OCI-LY7 (cell line): ENCODE data around the gene OVCH2.

Experiments
- CTCF ChIP-seq: fragments of 200-600 bp; sonication (generic); conservative IDR thresholded peaks from 2 replicates; pipeline ENCODE4 v1.5.1; 2014; ENCODE audit warnings: mild to moderate bottlenecking, antibody characterized with exemption, low read length, moderate library complexity, mixed read lengths
- EZH2phosphoT487 ChIP-seq: fragments of 200-600 bp; sonication (generic); IDR thresholded peaks from 2 replicates; pipeline ENCODE4 v1.6.1; 2018; ENCODE audit warnings: low read depth, borderline replicate concordance, mild to moderate bottlenecking, mixed run types, antibody characterized with exemption, low read length, moderate library complexity, mixed read lengths

- TF ChIP-seq CTCF: no peak
- TF ChIP-seq EZH2phosphoT487: no peak
These were observed 35.6 kb downstream of the OVCH2 start for GRCh38 chr11:7670641-7671040.
